WTC11 (cell line): ENCODE data around the gene FNDC1. TPM values are rescaled to one million over a fixed set of nuclear protein-coding genes. Genes with fewer than 3 reads are reported as not detected.
A peak's percentile ranks its signal among the peaks of the same experiment; 100 is the strongest.

Source experiments
- ATAC-seq: fragments of 200-7000 bp; cut with Tn5 transposase; 2 replicates; pipeline ENCODE4 v1.10.0; 2021; ENCODE audit warnings: mild to moderate bottlenecking, moderate library complexity
- CTCF ChIA-PET: fragments of 300-600 bp; sonication (Branson Sonifier 250); formaldehyde crosslinking; loops from one replicate; lab custom pipeline; 2021; ENCODE audit warnings: antibody characterized with exemption; lab: Charles Lee
- POLR2A ChIA-PET: fragments of 350-600 bp; sonication (Branson Sonifier 250); formaldehyde crosslinking; loops from one replicate; lab custom pipeline; 2021; ENCODE audit warnings: antibody characterized with exemption; lab: Charles Lee
- DNase-seq: peaks from one replicate; pipeline ENCODE4 v3.0.0; 2021; ENCODE audit warnings: low spot score
- H3K27ac Mint-ChIP-seq: 2 replicates; pipeline ENCODE4 v1.8.0; 2021; ENCODE audit warnings: mixed read lengths
- H3K27me3 Mint-ChIP-seq: 2 replicates; pipeline ENCODE4 v1.8.0; 2021; ENCODE audit warnings: low read depth, mild to moderate bottlenecking, moderate library complexity, mixed read lengths
- H3K36me3 Mint-ChIP-seq: 2 replicates; pipeline ENCODE4 v1.8.0; 2021; ENCODE audit warnings: mixed read lengths
- H3K4me1 Mint-ChIP-seq: 2 replicates; pipeline ENCODE4 v1.8.0; 2022; ENCODE audit warnings: mixed read lengths
- H3K4me3 Mint-ChIP-seq: 2 replicates; pipeline ENCODE4 v1.8.0; 2021; ENCODE audit warnings: mild to moderate bottlenecking, moderate library complexity, mixed read lengths
- H3K9me3 Mint-ChIP-seq: 2 replicates; pipeline ENCODE4 v1.8.0; 2021; ENCODE audit warnings: mixed read lengths
- CBFB ChIP-seq: sonication (generic); formaldehyde crosslinking; IDR thresholded peaks from 2 replicates; pipeline ENCODE4 v1.8.1; 2022; ENCODE audit warnings: mild to moderate bottlenecking, low read depth, missing genetic modification reagents
- CDX4 ChIP-seq: fragments of 250-450 bp; sonication (Bioruptor Pico); IDR thresholded peaks from 2 replicates; pipeline ENCODE4 v1.9.0; 2021; ENCODE audit warnings: moderate library complexity, mild to moderate bottlenecking, inconsistent platforms, borderline replicate concordance
- CREB1 ChIP-seq: sonication (generic); formaldehyde crosslinking; IDR thresholded peaks from 2 replicates; pipeline ENCODE4 v1.8.0; 2023; ENCODE audit warnings: mild to moderate bottlenecking, missing genetic modification reagents
- E2F5 ChIP-seq: sonication (generic); formaldehyde crosslinking; IDR thresholded peaks from 2 replicates; pipeline ENCODE4 v1.8.1; 2022; ENCODE audit warnings: mild to moderate bottlenecking, moderate library complexity, missing genetic modification reagents
- ESRRA ChIP-seq: sonication (generic); formaldehyde crosslinking; IDR thresholded peaks from 2 replicates; pipeline ENCODE4 v1.8.1; 2022; ENCODE audit warnings: mild to moderate bottlenecking, missing genetic modification reagents, borderline replicate concordance
- GABPB1 ChIP-seq: sonication (generic); formaldehyde crosslinking; IDR thresholded peaks from 2 replicates; pipeline ENCODE4 v1.8.1; 2023; ENCODE audit warnings: mild to moderate bottlenecking, missing genetic modification reagents
- MXD4 ChIP-seq: fragments of 250-450 bp; sonication (Bioruptor Pico); IDR thresholded peaks from 2 replicates; pipeline ENCODE4 v1.8.0; 2021; ENCODE audit warnings: mild to moderate bottlenecking, moderate library complexity, borderline replicate concordance
- NFATC4 ChIP-seq: fragments of 250-450 bp; sonication (Bioruptor Pico); IDR thresholded peaks from 2 replicates; pipeline ENCODE4 v1.9.0; 2021; ENCODE audit warnings: mild to moderate bottlenecking
- NR2C2 ChIP-seq: sonication (generic); formaldehyde crosslinking; IDR thresholded peaks from 2 replicates; pipeline ENCODE4 v1.8.0; 2022; ENCODE audit warnings: mild to moderate bottlenecking, missing genetic modification reagents
- PREB ChIP-seq: sonication (generic); formaldehyde crosslinking; IDR thresholded peaks from 2 replicates; pipeline ENCODE4 v1.8.1; 2022; ENCODE audit warnings: mild to moderate bottlenecking, missing genetic modification reagents, moderate library complexity, borderline replicate concordance
- SMAD3 ChIP-seq: sonication (generic); formaldehyde crosslinking; IDR thresholded peaks from 2 replicates; pipeline ENCODE4 v1.8.0; 2022; ENCODE audit warnings: missing genetic modification reagents, mild to moderate bottlenecking, borderline replicate concordance
- SOX15 ChIP-seq: fragments of 250-450 bp; sonication (Bioruptor Pico); IDR thresholded peaks from 2 replicates; pipeline ENCODE4 v1.9.0; 2021; ENCODE audit warnings: mild to moderate bottlenecking
- SP1 ChIP-seq: sonication (generic); formaldehyde crosslinking; conservative IDR thresholded peaks from 2 replicates; pipeline ENCODE4 v1.8.1; 2022; ENCODE audit warnings: missing genetic modification reagents
- STAT6 ChIP-seq: sonication (generic); formaldehyde crosslinking; conservative IDR thresholded peaks from 2 replicates; pipeline ENCODE4 v1.8.1; 2023; ENCODE audit warnings: mild to moderate bottlenecking, low read depth, missing genetic modification reagents, moderate library complexity
- ZNF138 ChIP-seq: sonication (generic); formaldehyde crosslinking; conservative IDR thresholded peaks from 2 replicates; pipeline ENCODE4 v1.8.1; 2022; ENCODE audit warnings: mild to moderate bottlenecking, moderate library complexity, missing genetic modification reagents
- ZNF317 ChIP-seq: sonication (generic); formaldehyde crosslinking; IDR thresholded peaks from 2 replicates; pipeline ENCODE4 v1.8.1; 2023; ENCODE audit warnings: low read depth, mild to moderate bottlenecking, moderate library complexity, missing genetic modification reagents, borderline replicate concordance
- ZNF396 ChIP-seq: fragments of 250-450 bp; sonication (Bioruptor Pico); IDR thresholded peaks from 2 replicates; pipeline ENCODE4 v1.8.0; 2021; ENCODE audit warnings: mild to moderate bottlenecking, moderate library complexity, borderline replicate concordance
- ZNF425 ChIP-seq: fragments of 250-450 bp; sonication (Bioruptor Pico); conservative IDR thresholded peaks from 2 replicates; pipeline ENCODE4 v1.9.0; 2021; ENCODE audit warnings: mild to moderate bottlenecking
- total RNA-seq: library from RNA; stranded (reverse); gene quantifications from 3 replicates; pipeline ENCODE4 v1.2.3, GENCODE V29; 2021

The FNDC1 gene
- total RNA-seq, 1 experiment from 2014 or later: 0.44 TPM

GRCh38 chr6:159125951-159126352 is 43.2 kb upstream of the FNDC1 start:
- ATAC-seq (no peak), DNase-seq (no peak)
- Mint-ChIP-seq H3K36me3 (no peaks in the 10 kb centered on the region), H3K27ac (no peak overlapping the region), H3K9me3 (no peaks in the 10 kb centered on the region), H3K27me3 (peaks cover 5% of the 10 kb centered on the region; the same call in 1 of the 2 replicates), H3K4me3 (no peak overlapping the region), H3K4me1 (no peaks in the 10 kb centered on the region)
- POLR2A ChIA-PET: no interaction called here
- TF ChIP-seq ESRRA (CRISPR knock-in tag) (no peak), ZNF396 (CRISPR knock-in tag) (no peak), NR2C2 (CRISPR knock-in tag) (no peak), ZNF317 (CRISPR knock-in tag) (no peak), E2F5 (CRISPR knock-in tag) (no peak), STAT6 (CRISPR knock-in tag) (no peak), SMAD3 (CRISPR knock-in tag) (no peak), CBFB (CRISPR knock-in tag) (no peak), MXD4 (CRISPR knock-in tag) (no peak), SOX15 (CRISPR knock-in tag) (no peak), PREB (CRISPR knock-in tag) (no peak), CREB1 (CRISPR knock-in tag) (no peak), ZNF425 (CRISPR knock-in tag) (no peak), NFATC4 (CRISPR knock-in tag) (no peak), SP1 (CRISPR knock-in tag) (no peak), CDX4 (no peak)
- CTCF ChIA-PET: interaction anchor here (0.9 to 2.7 kb wide), 4 partner anchors 8 to 48 kb away, joined by 3 to 17 read pairs (median 4); no protein-coding TSS in a partner anchor

GRCh38 chr6:159126590-159126989 is 42.6 kb upstream of the FNDC1 start:
- POLR2A ChIA-PET: no interaction called here
- TF ChIP-seq GABPB1 (CRISPR knock-in tag): 0 out of 2 replicates have a peak, but pooled peaks have one; percentile 24
- TF ChIP-seq ZNF138 (CRISPR knock-in tag): no peak
- TF ChIP-seq, all 79 proteins: peak for 1
- CTCF ChIA-PET: interaction anchor here (0.8 to 2.7 kb wide), 5 partner anchors 8 to 47 kb away, joined by 3 to 17 read pairs (median 4); no protein-coding TSS in a partner anchor
- DNase-seq: no peak
- Mint-ChIP-seq H3K9me3 (no peaks in the 10 kb centered on the region), H3K4me1 (no peaks in the 10 kb centered on the region), H3K27me3 (peaks cover 2% of the 10 kb centered on the region; the same call in 1 of the 2 replicates), H3K36me3 (no peaks in the 10 kb centered on the region), H3K27ac (no peak overlapping the region), H3K4me3 (no peak overlapping the region)
- ATAC-seq: no peak
